ENCODE measurements around the gene RAB25.

Gene RAB25

DNA sequence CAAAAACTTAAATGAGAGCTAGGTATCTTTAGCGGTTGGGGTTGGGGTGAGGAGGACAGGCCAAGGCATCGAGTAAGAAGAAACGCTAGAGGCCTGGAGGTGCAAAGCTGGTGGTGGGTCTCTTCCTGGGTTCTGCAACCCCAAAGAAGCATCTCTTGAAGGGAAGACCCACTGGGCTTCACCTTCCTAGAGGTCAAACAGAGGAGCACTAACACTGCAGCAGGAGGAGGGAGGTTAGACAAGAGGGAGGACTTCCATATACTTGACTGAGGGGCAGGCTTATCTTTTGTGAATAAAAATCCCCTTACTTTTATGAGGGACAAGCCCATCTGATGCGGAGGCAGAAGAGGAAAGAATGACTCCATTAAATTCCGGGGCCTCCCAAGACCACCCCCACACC is 18.8 kb downstream of the RAB25 start:
- no peak for DNase-seq (ENCODE audit: low read depth)

DNA sequence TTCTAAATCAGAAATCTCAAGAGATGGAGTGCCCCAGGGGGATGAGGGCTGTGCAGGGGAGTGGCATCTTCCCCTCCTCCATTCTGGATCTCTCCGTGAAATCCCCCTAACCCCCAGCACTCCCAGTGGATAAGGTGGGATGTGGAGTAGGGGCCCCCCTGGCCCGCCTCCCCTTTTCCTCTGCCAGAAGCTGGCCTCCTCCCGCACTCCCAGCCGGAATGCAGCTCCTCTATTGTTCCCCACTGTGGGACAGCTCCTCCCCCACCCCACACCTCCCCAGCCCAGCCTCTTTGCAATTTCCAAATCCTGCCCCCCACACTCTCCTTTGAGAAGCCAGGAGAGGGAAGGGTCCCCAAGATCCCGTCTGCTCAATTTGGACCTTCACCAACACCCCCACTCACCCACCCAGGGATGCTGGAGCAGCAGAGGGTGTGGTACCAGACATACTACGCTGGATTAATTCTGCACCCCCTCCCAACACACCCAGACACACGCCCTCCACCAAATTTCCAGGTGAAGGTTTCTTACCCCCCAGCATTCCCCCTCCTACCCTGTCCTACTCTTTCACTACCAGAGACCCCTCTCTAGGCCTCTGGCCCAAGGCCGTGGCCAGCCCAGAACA is 19.4 kb downstream of the RAB25 start:
- no peak for DNase-seq (ENCODE audit: low read depth)

DNA sequence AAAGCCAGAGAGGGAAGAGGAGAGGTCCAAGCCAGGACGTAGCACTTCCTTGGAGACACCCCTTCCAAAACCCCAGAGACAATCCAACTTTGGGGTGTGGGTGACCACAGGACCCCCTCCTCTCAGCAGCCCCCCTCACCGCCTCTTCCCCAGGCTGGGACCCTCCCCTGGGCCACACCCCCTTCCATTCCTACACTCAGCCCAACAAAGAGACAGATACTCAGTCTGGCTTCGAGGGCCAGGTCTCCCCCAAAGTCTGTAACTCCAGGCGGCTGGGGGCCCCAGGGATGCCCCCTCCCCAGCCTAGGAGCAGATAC is 19.9 kb downstream of the RAB25 start:
- DNase-seq (ENCODE audit: low read depth), result no peak

DNA sequence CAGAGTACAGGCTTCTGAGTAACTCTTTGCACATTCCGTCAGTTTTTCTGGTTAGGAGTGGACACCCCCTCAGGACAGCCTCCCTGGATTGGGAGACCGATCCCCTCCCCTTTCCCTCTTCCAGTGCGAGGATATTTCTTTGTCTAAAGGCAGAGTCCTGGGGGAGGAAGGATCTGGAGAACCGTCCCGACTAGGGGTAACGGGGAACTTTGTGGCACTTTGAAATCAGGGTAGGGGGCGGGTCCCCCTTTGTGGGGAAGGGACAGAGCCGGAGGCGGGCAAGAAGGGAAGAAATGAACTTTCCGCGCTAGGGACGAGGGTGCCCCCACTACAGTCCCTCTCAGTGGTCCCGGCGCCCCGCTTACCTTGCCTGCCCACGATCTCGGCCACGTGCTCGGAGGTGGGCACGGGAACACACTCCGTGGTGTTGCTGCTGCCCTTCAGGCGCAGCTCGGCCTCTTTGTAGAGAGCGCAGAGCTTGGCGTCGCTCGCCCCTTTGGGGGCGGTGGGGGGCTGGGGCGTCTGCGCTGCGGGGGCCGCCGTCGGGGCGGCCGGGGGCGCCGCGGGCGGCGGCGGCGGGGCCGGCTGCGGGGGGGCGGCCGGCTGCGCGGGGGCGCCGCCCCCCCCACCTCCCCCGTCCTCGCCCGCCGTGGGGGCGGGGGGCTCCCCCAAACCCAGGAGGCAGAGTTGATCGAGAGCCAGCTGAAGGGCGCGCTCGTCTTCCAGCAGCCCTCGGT is 20.4 kb downstream of the RAB25 start:
- DNase-seq (ENCODE audit: low read depth), result no peak

DNA sequence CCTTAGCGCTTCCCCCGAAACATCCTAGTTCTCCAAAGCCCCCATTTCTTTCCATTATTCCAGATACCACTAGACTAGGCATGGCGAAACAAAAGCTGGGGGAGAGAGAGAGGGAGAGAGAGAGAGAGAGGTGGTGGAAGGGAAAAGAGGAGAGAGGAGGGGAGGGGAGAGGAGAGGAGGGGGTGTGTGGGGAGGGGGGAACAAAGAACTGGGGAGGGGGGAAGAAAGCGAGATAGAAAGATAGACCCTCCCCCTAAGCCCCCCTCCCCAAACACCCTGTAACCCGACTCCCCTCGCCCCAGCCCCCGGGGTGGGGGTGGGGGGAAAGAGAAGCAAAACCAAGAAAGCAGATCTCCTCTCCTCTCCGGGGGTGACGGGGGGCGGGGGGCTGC is 21.0 kb downstream of the RAB25 start:
- no peak for DNase-seq (ENCODE audit: low read depth)

DNA sequence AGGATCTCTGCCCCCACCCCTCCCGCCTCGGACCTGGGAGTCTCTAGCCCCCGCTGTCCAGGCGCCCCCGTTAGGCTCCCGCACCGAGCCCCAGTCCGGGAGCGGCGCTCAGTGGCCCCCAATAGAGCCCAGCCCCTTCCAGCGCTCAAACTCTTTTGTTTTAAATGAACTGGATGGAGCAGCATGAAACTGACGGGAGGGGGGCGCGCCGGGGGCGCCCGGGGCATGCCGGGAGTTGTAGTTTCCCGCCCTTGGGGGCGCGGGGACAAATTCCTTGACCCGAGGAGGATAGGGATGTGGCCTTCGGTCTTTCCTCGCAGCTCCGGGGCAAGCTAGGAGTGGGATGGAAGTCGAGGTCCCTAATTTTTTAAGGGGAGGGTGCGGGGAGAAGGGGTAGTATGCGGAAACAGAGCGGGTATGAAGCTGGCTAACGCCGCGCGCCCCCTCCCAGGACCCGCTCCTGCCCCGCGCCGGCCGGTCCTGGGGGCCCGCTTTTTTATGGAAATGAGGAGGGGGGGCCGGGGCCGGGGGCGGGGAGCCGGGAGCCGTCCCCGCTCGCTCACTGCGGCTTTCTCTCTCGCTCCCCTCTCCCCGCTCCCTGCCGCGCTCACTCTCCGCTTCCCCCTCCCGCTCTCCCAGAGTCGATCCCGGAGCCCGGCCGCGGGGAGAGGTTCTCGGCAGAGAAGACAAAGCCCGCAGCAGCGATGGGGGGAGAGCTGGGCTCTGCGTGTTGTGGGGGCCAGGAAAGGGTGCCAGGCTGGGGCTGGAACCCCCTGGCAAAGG is 21.5 kb downstream of the RAB25 start, which contains the start of gene MEX3A:
TSS of gene MEX3A (minus strand) at position 157 of the 783 bp plus-strand sequence. CDS start 467 bp downstream, outside the sequence.
- no peak for DNase-seq (ENCODE audit: low read depth)

DNA sequence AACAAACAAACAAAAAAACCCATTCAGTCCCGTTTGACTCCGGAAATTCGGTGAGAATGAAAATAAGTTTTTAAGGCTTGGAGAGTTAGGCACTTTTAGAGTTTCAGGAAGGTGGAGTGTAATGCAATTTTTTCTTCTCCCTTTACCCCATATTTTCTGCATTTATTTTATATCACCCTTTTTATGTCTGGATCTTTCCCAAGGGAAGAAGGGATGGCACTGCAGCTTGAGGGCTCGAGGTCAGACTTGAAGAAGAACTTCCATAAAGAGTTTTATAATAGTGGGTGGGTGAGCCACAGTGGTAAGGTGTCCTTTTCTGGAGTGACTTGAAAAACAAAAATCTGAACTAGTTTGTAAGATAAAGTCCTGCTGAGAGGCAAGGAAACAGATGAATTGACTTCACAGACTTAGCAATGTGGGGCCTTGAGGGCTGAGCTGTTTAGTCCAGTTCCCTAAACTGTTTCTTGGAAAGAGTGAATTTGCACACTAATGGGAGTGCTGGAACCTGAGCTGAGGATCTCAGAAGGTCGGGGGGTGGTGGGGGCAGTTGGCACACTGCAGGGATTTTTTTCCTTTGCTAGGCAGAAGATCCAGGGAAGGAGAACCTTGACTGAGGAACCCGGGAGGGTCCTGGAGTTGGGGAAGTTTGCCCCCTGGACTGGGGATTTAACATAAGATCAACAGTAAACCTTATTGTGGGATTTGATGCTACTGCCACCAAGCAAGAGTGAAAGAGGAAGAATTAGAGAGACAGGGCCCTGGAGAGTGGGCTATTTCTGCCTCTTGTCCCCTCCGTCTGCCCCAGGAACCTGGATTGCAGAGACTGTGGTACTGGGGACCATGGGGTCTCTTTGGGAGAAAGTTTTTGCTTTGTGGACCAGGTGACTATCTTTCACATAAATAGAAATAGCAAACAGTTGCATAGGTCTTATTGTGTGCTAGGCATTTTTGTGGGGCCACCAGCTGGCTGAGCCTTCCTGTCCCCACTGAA is 23.1 kb downstream of the RAB25 start:
- no peak for DNase-seq (ENCODE audit: low read depth)

DNA sequence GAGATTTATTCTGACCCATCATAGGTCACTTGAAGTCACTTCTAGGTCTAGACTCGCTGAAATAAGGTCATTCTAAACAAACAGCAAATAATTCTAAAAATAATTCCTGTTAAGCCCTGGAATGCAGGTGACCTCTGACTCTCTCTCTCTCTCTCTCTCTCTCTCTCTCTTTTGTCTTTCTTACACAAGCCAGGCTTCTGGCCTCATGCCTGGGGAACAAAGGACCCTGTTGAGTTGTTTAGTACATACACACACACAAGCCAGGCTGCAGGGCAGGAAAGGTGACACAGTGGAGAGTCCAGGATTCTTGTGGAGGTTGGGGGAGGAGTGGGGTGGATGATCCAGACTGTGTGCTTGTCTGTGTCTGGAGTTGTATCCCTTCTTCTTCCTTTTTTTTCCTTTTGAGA is 25.3 kb downstream of the RAB25 start:
- no peak for DNase-seq (ENCODE audit: low read depth)

DNA sequence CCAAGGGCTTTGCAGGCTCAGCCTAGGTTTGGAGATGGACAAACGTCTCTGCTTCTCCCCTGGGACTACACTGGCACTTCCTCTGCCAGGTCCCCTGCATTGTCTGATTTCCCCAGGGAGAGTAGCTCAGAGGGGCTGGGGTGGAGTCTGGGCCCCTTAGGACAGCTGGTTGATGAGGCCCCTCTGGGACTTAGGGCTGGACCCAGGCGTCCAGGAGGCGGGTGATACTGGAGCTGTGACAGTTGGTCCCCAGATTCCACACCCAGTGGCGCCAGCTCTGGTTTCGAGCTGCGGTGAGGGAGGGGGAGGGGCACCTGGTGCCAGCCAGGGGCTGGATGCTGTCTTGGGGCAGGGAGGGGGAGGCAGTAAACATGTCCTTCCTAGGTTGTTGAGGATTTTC is 28.7 kb downstream of the RAB25 start:
- no peak for DNase-seq (ENCODE audit: low read depth)

DNA sequence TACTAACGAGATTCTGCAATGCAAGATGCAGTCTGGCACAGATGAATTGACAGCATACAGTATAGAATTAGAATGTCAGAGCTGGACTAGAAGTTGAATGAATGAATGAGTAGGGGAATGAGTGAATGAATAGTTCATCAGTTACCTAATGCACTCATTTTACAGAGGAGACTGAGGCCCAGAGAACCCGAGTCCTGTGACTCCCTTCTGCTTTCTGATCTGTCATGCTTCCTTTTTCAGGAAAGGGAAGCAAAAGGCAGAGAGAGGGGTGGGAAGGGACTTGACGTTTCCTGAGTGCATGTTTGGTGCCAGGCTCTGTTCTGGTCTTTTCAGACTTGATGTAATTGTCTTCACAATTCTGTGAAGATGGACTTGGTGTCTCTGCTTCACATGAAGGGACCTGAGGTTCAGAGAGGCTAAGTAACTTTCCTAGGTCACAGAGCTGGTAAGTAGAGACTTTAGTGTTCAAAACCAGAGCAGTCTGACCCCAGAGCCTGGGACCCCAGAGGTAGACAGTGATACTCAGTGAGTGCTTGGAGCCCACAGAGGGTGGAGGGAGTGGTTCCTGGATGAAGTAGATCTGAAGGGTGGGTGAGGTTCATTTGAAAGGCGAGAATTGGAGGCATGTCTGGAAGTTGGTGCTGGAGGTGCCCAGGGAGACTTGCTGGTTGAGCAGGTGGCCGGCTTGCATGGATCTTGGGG is 29.3 kb downstream of the RAB25 start:
- DNase-seq (ENCODE audit: low read depth), result no peak

DNA sequence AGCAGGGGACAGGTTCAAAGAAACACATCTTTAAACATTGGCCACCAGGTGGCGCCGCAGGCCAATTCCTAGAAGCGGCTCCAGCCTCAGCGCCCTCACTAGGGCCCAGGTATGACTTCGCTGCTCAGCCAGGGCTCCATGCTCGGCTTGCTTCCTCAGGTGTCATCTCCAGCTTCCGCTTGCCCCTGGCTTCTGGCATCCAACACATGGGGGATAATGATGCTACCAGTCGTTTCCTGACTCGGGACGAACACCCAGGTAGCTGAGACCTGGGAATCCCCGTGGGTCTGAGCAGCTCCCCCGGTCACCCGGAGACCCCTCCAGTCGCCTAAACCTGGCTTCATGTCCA is 29.9 kb downstream of the RAB25 start:
- peak; percentile 42 for DNase-seq (ENCODE audit: low read depth)

DNA sequence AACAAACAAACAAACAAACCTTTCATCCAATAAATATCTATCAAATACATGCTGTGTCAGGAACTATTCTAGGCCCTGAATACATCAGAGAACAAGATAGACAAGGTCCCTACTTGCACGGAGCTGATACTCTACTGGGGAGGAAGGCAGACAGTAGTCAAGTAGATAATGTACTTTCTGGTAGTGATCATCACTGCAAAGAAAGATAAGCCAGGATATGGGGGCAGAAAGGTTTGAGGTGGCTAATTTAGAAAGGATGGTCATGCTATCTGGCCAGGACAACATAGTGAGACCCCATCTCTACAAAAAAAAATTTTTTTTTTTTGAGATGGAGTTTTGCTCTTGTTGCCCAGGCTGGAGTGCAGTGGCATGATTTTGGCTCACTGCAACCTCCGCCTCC is 30.6 kb downstream of the RAB25 start:
- no peak for DNase-seq (ENCODE audit: low read depth)

DNA sequence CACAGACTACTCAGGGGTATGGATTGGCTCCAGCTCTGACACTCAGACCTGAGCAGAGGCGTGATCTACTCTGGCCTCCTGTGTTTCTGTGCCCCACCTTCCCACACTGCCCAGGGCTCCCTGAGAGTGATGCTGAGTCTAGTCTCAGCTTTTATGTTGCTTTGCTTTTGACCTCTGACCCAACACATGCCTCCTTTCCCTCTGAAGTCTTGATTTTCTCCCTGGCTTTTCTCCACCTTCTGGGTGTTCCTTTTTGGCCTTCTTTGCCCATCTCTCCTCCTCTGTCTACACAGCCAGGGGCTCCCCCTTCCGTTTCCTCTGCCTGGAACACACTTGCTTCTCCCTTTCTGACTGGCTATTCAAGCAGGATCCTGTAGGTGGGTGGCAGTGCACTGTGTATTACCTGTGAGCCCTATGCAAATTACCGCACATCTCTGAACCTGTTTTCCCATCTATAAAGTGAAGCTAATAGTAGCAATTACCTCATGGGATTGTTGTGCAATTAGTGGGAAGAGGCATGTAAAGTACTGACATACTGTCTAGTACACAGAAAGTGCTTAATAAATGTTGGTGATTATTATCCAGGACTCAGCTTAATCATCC is 35.0 kb downstream of the RAB25 start:
- DNase-seq (ENCODE audit: low read depth), result no peak

DNA sequence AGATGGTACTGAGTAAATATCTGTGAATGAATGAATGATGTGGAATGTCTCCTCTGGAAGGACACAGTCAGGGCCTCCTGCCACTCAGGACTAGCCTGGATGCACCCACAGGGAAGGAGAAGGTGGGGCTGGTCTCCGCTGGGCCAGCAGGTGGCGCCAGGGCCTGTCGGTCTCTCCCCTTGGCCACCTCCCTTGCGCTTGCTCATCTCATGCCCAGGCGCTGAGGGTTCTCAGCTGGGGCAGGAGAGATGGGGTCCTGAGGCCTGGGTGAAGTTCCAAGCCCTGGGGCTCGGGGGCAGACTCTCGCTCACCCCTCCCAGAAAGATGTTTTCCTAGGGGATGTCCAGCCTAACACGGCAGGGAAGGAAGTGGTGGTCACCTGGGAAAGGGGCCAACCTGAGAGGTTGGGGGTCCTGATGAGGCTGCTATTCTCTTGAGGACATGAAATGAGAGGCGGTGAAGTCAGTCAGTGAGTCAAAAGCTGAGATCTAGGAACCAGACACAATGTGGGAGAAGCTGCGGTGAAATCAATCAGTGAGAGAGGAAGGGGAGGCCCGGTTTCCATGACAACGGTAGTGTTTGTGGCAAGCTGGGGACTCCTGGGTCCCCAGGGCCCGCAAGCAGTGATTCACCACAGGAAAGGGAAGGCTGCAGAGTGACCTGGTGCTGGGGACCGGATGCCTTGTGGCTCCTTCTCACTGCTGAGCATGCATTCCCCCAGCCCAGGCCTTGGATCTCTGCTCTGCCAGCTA is 35.9 kb downstream of the RAB25 start:
- DNase-seq (ENCODE audit: low read depth), result peak; percentile 51

DNA sequence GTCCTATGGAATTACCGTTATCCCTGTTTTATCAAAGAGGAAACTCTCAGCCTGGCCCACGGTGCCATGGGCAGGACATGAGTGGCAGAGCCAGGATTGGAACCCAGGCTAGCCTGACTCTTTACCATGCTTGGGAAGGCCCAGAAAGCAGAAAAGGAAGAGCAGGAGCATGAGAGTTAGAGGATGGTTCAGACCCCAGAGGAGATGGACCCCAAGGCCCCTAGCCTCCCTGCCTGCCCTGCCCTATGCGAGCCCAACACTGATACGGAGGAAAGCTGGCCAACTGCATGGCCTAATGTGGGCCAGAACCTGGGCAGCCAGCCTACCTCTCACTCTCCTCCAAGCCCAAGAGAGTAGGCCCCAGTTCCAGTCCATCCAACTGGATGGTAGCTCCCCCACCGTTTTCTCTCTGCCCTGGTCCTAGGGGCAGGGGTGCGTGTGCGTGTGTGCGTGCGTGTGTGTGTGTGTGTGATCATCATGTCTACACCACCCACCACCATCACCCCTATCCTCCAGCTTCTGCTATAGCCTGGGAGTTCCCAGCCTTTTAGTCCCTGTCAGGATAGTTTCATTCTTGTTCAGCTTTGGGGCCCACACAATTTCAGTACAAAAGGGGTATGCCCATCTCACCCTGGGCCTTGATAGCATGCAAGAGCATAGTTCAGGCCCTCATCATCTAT is 36.7 kb downstream of the RAB25 start:
- no peak for DNase-seq (ENCODE audit: low read depth)

DNA sequence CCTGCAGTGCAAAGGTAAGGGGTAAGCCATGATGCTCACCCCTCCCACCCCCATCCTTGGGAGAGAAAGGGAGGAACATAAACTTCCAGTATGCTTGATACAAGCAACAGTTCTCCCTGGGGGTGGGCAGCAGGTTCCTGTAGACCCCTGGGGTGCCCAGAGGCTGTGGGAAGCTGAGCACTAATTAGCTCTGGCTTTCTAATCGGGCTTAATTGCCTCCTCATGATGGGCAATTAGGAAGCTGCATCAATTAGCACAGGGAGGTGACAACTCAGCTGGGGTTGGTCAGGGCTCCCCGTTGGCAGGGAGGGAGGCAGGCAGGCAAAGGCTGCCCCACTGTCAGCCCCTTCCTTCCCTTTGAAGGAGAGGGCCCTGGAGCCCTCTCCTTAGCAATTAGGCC is 37.8 kb downstream of the RAB25 start:
- DNase-seq (ENCODE audit: low read depth), result no peak

DNA sequence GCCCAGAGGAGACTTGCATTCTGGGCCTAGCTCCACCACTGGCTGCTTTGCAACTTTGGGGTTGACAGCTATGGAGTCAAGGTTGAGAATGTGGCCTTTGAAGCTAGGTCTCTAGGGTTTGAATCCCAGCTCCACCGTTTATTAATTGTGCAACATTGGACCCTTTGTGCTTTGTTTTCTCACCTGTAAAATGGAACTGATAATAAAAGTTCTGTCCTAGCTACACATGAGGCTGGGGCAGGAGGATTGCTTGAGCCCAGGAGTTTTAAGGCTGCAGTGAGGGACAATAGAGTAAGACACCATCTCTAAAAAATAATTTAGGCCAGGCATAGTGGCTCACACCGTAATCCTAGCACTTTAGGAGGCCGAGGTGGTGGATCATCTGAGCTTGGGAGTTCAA is 38.3 kb downstream of the RAB25 start:
- no peak for DNase-seq (ENCODE audit: low read depth)

DNA sequence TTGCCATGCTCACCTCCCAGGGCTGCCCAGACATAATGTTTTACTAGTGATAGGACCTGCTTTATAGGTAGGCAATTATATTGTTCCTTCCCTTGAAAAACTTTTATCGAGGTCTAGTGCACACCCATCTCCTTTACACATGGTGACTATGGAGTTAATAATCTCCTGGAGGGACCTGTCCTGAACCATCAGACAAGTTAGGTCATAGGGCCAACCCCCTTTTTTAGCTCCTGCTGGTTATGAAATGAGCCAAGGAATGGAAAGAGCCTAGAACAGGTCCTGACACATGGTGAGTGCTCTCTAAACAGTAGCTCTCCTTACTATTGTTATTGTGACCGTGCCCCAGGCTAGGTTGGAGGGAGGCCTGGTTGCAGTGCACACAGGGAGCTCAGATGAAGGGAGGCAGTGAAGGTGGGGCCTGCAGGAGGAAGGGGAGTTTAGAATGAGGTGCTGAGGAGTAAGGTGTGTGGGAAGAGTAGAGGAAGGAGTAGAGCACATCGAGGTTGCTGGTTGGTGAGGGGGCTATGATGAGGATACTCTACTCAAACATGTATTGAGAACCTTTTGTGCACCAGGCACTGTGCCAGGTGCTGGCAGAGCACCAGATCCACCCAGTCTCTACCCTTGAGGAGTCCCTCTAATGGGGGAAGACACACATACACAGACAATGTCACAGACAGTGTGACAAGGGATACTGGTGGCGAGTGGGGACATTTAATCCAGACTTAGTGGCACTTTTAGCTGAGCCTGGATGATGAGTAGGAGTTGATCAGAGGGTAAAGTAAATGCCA is 39.4 kb downstream of the RAB25 start:
- no peak for DNase-seq (ENCODE audit: low read depth)

DNA sequence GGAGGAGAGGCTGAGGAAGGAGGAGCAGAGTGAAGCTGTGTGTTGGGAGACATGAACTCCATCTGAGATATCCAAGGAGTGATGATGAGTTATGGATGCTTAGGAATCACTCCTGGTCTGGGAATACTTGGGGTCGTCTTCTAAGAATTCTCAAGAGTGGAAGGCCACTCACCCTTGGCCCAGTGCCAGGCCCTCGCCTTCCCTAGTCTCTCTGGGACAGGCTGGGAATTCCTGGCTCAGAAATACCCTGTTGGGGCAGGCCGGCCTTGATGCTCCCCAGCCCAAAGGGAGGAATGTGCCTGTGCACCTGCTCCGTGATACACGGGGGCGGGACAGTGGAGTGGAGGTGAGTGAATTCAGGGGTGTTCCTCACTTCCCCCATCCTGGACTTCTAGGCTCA is 40.9 kb downstream of the RAB25 start:
- DNase-seq (ENCODE audit: low read depth), result no peak
